Measurements from ENCODE around the gene CCDC85C. TPM values are rescaled to one million over a fixed set of nuclear protein-coding genes. Genes with fewer than 3 reads are reported as not detected.

Gene CCDC85C
- total RNA-seq, 6 donors from 2014 or later: 5.2 to 31.0 (median 20.4) TPM

GRCh38 chr14:99625476-99625875 is 21.5 kb upstream of the CCDC85C start:
- Histone ChIP-seq H3K27me3 (no peaks in the 10 kb centered on the region), H3K36me3 (no peaks in the 10 kb centered on the region), H3K4me1 (peaks cover under 1 to 8% (median 5%) of the 10 kb centered on the region in 4 donors), H3K4me3 (no peak overlapping the region), H3K9me3 (no peaks in the 10 kb centered on the region), H3K27ac (no peak overlapping the region)
- ATAC-seq (ENCODE audit: low FRiP score in 2 of 2) (no peak), DNase-seq (no peak)
- TF ChIP-seq POLR2AphosphoS5 (IDR thresholded peaks at IDR 0.05): no peak
- no peak for TF ChIP-seq EP300 (IDR thresholded peaks at IDR 0.05)
- TF ChIP-seq, protein P1, sequence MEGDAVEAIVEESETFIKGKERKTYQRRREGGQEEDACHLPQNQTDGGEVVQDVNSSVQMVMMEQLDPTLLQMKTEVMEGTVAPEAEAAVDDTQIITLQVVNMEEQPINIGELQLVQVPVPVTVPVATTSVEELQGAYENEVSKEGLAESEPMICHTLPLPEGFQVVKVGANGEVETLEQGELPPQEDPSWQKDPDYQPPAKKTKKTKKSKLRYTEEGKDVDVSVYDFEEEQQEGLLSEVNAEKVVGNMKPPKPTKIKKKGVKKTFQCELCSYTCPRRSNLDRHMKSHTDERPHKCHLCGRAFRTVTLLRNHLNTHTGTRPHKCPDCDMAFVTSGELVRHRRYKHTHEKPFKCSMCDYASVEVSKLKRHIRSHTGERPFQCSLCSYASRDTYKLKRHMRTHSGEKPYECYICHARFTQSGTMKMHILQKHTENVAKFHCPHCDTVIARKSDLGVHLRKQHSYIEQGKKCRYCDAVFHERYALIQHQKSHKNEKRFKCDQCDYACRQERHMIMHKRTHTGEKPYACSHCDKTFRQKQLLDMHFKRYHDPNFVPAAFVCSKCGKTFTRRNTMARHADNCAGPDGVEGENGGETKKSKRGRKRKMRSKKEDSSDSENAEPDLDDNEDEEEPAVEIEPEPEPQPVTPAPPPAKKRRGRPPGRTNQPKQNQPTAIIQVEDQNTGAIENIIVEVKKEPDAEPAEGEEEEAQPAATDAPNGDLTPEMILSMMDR (IDR thresholded peaks at IDR 0.05): no peak
- no peak for TF ChIP-seq POLR2A (IDR thresholded peaks at IDR 0.05)
- WGBS, 2 donors: 82% methylated on average over 3 of the region's 3 CpGs; no CpG with 5 or more reads in 1 of the 2 donors

GRCh38 chr14:99624971-99625370 is 21.0 kb upstream of the CCDC85C start:
- 79 to 85% methylated on average over 13 of the region's 13 CpGs for WGBS, 2 donors
- Histone ChIP-seq H3K4me3 (no peak overlapping the region), H3K36me3 (no peaks in the 10 kb centered on the region), H3K9me3 (no peaks in the 10 kb centered on the region), H3K27me3 (no peaks in the 10 kb centered on the region), H3K27ac (no peak overlapping the region), H3K4me1 (peaks cover 6 to 13% (median 9%) of the 10 kb centered on the region in 4 donors)
- DNase-seq (no peak), ATAC-seq (ENCODE audit: low FRiP score in 2 of 2) (no peak)
- TF ChIP-seq POLR2A (IDR thresholded peaks at IDR 0.05) (no peak), EP300 (IDR thresholded peaks at IDR 0.05) (no peak), POLR2AphosphoS5 (IDR thresholded peaks at IDR 0.05) (no peak)
- TF ChIP-seq, protein P1 (IDR thresholded peaks at IDR 0.05): no peak

DNA sequence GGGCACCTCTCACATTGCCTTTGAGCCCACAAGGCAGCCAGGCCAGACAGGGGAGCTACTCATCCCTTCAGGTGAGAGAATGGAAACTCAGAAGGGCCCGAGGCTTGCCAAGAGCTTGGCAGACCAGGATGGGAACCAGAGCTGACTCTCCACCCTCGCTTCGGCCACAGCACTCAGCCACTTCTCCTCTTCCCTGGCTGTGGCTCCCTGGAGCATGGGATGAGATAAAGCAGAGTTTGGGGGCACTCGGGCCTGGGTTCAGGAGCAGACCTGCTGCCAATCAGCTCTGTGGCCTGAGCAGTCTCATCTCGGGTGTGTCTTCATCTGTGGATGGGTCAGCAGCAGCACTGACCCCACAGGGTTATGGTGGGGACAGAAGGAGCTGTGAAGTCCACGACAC is 20.0 kb upstream of the CCDC85C start:
- Histone ChIP-seq H3K27ac (no peak overlapping the region), H3K27me3 (no peaks in the 10 kb centered on the region), H3K36me3 (no peaks in the 10 kb centered on the region), H3K9me3 (no peaks in the 10 kb centered on the region), H3K4me3 (no peak overlapping the region), H3K4me1 (peaks cover 7 to 20% (median 11%) of the 10 kb centered on the region in 4 donors)
- TF ChIP-seq, protein P1 (IDR thresholded peaks at IDR 0.05): no peak
- TF ChIP-seq POLR2AphosphoS5 (IDR thresholded peaks at IDR 0.05) (no peak), POLR2A (IDR thresholded peaks at IDR 0.05) (no peak), EP300 (IDR thresholded peaks at IDR 0.05) (no peak)
- no peak for ATAC-seq (ENCODE audit: low FRiP score in 2 of 2)
- 78 to 83% methylated on average over 6 of the region's 6 CpGs for WGBS, 2 donors
- DNase-seq: no peak

DNA sequence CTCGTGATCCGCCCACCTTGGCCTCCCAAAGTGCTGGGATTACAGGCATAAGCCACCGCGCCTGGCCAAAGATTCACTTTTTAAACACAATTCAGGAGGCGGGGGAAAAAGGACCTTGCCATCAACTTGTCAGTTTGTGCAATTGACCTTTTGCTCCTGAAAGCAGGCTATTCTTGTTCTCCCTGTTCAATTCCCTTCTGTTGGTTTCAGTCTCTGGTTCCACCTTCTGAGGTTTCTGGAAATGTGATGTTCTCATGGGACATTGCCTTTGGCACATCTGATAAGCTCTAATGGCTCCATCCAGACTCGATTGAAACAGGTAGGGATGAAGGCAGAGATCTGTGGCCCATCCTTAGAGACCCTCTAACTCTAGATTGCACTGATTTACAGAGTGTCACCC is 17.9 kb upstream of the CCDC85C start:
- H3K27me3 ChIP-seq: no peaks in the 10 kb centered on the region
- no peaks in the 10 kb centered on the region for H3K36me3 ChIP-seq
- H3K9me3 ChIP-seq: no peaks in the 10 kb centered on the region
- TF ChIP-seq EP300 (IDR thresholded peaks at IDR 0.05) (no peak), POLR2AphosphoS5 (IDR thresholded peaks at IDR 0.05) (no peak), POLR2A (IDR thresholded peaks at IDR 0.05) (no peak)
- TF ChIP-seq, protein P1 (IDR thresholded peaks at IDR 0.05): no peak
- H3K4me3 ChIP-seq: no peak overlapping the region
- peaks cover 4 to 14% (median 10%) of the 10 kb centered on the region in 4 donors for H3K4me1 ChIP-seq
- H3K27ac ChIP-seq: no peak overlapping the region
- ATAC-seq (ENCODE audit: low FRiP score in 2 of 2) (no peak), DNase-seq (no peak)
- 85 to 91% methylated on average over 6 of the region's 6 CpGs for whole genome bisulfite sequencing, 2 donors
